Measurements from ENCODE around the gene PSMD8. TPM values are rescaled to one million over a fixed set of nuclear protein-coding genes. Genes with fewer than 3 reads are reported as not detected.

Gene PSMD8
- total and polyA plus RNA-seq, 2 donors (not counting 3 experiments of a cell fraction or from before 2014, with no cell fraction given): 203 to 543 TPM

DNA sequence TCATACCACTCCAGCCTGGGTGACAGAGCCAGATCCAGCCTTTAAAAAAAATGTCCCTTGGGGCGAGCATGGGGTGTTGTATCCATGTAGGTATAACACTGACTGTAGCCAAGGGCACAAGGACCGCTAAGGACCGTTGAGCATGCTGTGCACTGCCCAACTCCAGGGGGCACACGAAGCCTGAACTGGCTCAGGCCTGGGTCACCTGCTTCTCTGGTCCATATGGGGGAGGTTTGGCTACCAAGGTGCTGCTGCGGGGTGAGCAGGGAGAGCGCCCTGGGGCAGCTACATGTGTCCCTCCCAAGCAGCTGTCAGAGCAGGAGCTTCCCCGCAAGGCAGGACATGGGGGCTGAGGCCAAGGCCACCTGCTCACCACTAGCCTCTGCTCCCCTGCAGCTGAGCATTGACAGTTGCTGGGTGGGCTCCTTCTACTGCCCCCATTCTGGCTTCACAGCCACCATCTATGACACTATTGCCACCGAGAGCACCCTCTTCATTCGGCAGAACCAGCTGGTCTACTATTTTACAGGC lies 22.4 kb upstream of the PSMD8 start:
- no TSS peak for BruUV-seq (replicated peaks)
- Histone ChIP-seq H4K20me1 (replicated peaks; ENCODE audit: control insufficient read depth, extremely low read depth, insufficient read depth, low read length) (no peaks in the 10 kb centered on the region), H3K79me2 (ENCODE audit: control insufficient read depth, insufficient read depth, low read length) (no peaks in the 10 kb centered on the region), H3K4me1 (ENCODE audit: control insufficient read depth, extremely low read depth, insufficient read depth, low read length) (no peaks in the 10 kb centered on the region), H3K4me3 (replicated peaks in 1 of 3; ENCODE audit: insufficient read depth in 1 of 3, low read depth in 1 of 3, low read length in 3 of 3) (no peak overlapping the region), H3K27me3 (ENCODE audit: control insufficient read depth in 2 of 2, insufficient read depth in 2 of 2, low read length in 2 of 2) (peaks cover 2 to 4% of the 10 kb centered on the region in 2 experiments), H3K9me1 (replicated peaks; ENCODE audit: control insufficient read depth, extremely low read depth, insufficient read depth, low read length) (no peaks in the 10 kb centered on the region), H3K4me2 (ENCODE audit: insufficient read depth, low read length) (no peak overlapping the region), H3K9me3 (replicated peaks; ENCODE audit: control insufficient read depth, insufficient read depth, low read length) (no peaks in the 10 kb centered on the region), H2AFZ (ENCODE audit: low read depth, low read length) (no peak overlapping the region), H3K9ac (replicated peaks; ENCODE audit: extremely low read depth, insufficient read depth, low read length) (no peak overlapping the region), H3K27ac (ENCODE audit: insufficient read depth, low read depth, low read length) (no peak overlapping the region), H3K36me3 (ENCODE audit: control insufficient read depth in 2 of 2, extremely low read depth in 1 of 2, insufficient read depth in 2 of 2, low read length in 2 of 2) (no peaks in the 10 kb centered on the region)
- FAIRE-seq: no peak
- ChIA-PET POLR2A (no interaction called here), CTCF (interaction anchor here (1.2 kb wide), 2 partner anchors 10 to 16 kb away, joined by 3 to 4 read pairs; partner anchors contain the start of gene CATSPERG)
- intact Hi-C loops (cut with micrococcal nuclease) (no loop called here), dilution Hi-C loops (cut with MboI; ENCODE audit: extremely low pct_ligation_motif_present, low sequenced_read_pairs) (no loop called here)
- TF ChIP-seq GATA2 (IDR thresholded peaks at IDR 0.05; ENCODE audit: insufficient read depth, insufficient read length, low read depth, low read length) (no peak), POLR2A (IDR thresholded peaks at IDR 0.05; ENCODE audit: low read depth, low read length) (no peak), FOS (IDR thresholded peaks at IDR 0.05; ENCODE audit: borderline replicate concordance, insufficient read depth, low read length) (no peak), POLR2AphosphoS5 (IDR thresholded peaks at IDR 0.05; ENCODE audit: insufficient read depth, low read depth, low read length) (no peak), MYC (IDR thresholded peaks at IDR 0.05; ENCODE audit: low read depth, low read length) (no peak), EZH2 (IDR thresholded peaks at IDR 0.05; ENCODE audit: borderline replicate concordance, low read depth, low read length, severe bottlenecking) (no peak), JUN (IDR thresholded peaks at IDR 0.05; ENCODE audit: borderline replicate concordance, insufficient read depth, insufficient read length, low read depth) (no peak)
- TF ChIP-seq, protein P1, sequence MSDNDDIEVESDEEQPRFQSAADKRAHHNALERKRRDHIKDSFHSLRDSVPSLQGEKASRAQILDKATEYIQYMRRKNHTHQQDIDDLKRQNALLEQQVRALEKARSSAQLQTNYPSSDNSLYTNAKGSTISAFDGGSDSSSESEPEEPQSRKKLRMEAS (IDR thresholded peaks at IDR 0.05; ENCODE audit: insufficient read depth, insufficient read length): no peak
- TF ChIP-seq, protein P2, sequence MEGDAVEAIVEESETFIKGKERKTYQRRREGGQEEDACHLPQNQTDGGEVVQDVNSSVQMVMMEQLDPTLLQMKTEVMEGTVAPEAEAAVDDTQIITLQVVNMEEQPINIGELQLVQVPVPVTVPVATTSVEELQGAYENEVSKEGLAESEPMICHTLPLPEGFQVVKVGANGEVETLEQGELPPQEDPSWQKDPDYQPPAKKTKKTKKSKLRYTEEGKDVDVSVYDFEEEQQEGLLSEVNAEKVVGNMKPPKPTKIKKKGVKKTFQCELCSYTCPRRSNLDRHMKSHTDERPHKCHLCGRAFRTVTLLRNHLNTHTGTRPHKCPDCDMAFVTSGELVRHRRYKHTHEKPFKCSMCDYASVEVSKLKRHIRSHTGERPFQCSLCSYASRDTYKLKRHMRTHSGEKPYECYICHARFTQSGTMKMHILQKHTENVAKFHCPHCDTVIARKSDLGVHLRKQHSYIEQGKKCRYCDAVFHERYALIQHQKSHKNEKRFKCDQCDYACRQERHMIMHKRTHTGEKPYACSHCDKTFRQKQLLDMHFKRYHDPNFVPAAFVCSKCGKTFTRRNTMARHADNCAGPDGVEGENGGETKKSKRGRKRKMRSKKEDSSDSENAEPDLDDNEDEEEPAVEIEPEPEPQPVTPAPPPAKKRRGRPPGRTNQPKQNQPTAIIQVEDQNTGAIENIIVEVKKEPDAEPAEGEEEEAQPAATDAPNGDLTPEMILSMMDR (IDR thresholded peaks at IDR 0.05; ENCODE audit: extremely low read depth in 1 of 2, insufficient read depth in 1 of 2, low read depth in 1 of 2, low read length in 2 of 2): no peak
- DNase-seq (ENCODE audit: low read depth, low spot score): no peak
